OCI-LY1 (cell line): ENCODE data around the gene FRY.

ENCODE experiments used
- H2AFZ ChIP-seq: fragments of 200-600 bp; sonication (generic), shearing (Covaris generic); 2 replicates; pipeline ENCODE4 v1.6.0; 2014; ENCODE audit warnings: antibody characterized with exemption, mild to moderate bottlenecking, low read length
- H3F3A ChIP-seq: fragments of 200-600 bp; sonication (generic), shearing (Covaris generic); 2 replicates; pipeline ENCODE4 v1.6.0; 2014; ENCODE audit warnings: mild to moderate bottlenecking, antibody characterized with exemption, low read length, moderate library complexity; ENCODE audit not compliant: insufficient read depth
- H3K27ac ChIP-seq: fragments of 200-600 bp; sonication (generic); 2 replicates; pipeline ENCODE4 v1.5.1; 2014; ENCODE audit warnings: low read length, mixed run types, mild to moderate bottlenecking, low read depth; ENCODE audit not compliant: poor library complexity, severe bottlenecking
- H3K27me3 ChIP-seq: fragments of 200-600 bp; sonication (generic); 2 replicates; pipeline ENCODE4 v1.6.0; 2014; ENCODE audit warnings: antibody characterized with exemption, mild to moderate bottlenecking, low read length, moderate library complexity; ENCODE audit not compliant: insufficient read depth
- H3K36me3 ChIP-seq: fragments of 200-600 bp; sonication (generic); 2 replicates; pipeline ENCODE4 v1.6.1; 2014; ENCODE audit warnings: mild to moderate bottlenecking, antibody characterized with exemption, low read length, moderate library complexity, mixed read lengths; ENCODE audit not compliant: insufficient read depth
- H3K4me1 ChIP-seq: fragments of 200-600 bp; sonication (generic); 2 replicates; pipeline ENCODE4 v1.5.1; 2014; ENCODE audit warnings: mild to moderate bottlenecking, low read length, moderate library complexity; ENCODE audit not compliant: insufficient read depth, severe bottlenecking
- H3K4me2 ChIP-seq: fragments of 200-600 bp; sonication (generic), shearing (Covaris generic); 2 replicates; pipeline ENCODE4 v1.6.1; 2014; ENCODE audit warnings: low read length
- H3K4me3 ChIP-seq: fragments of 200-600 bp; sonication (generic); 2 replicates; pipeline ENCODE4 v1.5.1; 2014; ENCODE audit warnings: low read length, low read depth, mild to moderate bottlenecking, mixed read lengths; ENCODE audit not compliant: poor library complexity, severe bottlenecking
- H3K79me2 ChIP-seq: fragments of 200-600 bp; shearing (Covaris generic); 2 replicates; pipeline ENCODE4 v1.6.1; 2016; ENCODE audit warnings: mixed run types, low read length, mixed read lengths; ENCODE audit not compliant: insufficient read depth
- H3K9ac ChIP-seq: fragments of 200-600 bp; sonication (generic), shearing (Covaris generic); 2 replicates; pipeline ENCODE4 v1.6.1; 2014; ENCODE audit warnings: mild to moderate bottlenecking, low read length, mixed read lengths
- H3K9me2 ChIP-seq: fragments of 200-600 bp; sonication (generic), shearing (Covaris generic); 2 replicates; pipeline ENCODE4 v1.6.1; 2014; ENCODE audit warnings: low read depth, mild to moderate bottlenecking, low read length, mixed read lengths
- H3K9me3 ChIP-seq: fragments of 200-600 bp; shearing (Covaris generic); 2 replicates; pipeline ENCODE4 v1.6.1; 2014; ENCODE audit warnings: low read length, mixed read lengths
- H4K20me1 ChIP-seq: fragments of 200-600 bp; sonication (generic), shearing (Covaris generic); 2 replicates; pipeline ENCODE4 v1.6.0; 2016; ENCODE audit warnings: mild to moderate bottlenecking, low read length; ENCODE audit not compliant: insufficient read depth
- CTCF ChIP-seq: fragments of 200-600 bp; sonication (generic), shearing (Covaris generic); IDR thresholded peaks from 2 replicates; pipeline ENCODE4 v1.5.1; 2017; ENCODE audit warnings: mild to moderate bottlenecking, antibody characterized with exemption, low read length, moderate library complexity, mixed read lengths
- EZH2 ChIP-seq: fragments of 200-600 bp; sonication (generic), shearing (Covaris generic); IDR thresholded peaks from 2 replicates; pipeline ENCODE4 v1.8.0; 2017; ENCODE audit warnings: borderline replicate concordance, mixed run types, mild to moderate bottlenecking, antibody characterized with exemption, low read length, moderate library complexity, mixed read lengths

The FRY gene

GRCh38 chr13:32087955-32088747 is 56.6 kb downstream of the FRY start:
- Histone ChIP-seq H3K27ac (no peak overlapping the region), H2AFZ (no peak overlapping the region), H3K9me3 (no peaks in the 10 kb centered on the region), H3K36me3 (no peaks in the 10 kb centered on the region), H3K27me3 (no peaks in the 10 kb centered on the region), H3K4me3 (no peak overlapping the region), H3F3A (no peaks in the 10 kb centered on the region), H3K9me2 (no peaks in the 10 kb centered on the region), H3K79me2 (no peaks in the 10 kb centered on the region), H3K9ac (no peak overlapping the region), H3K4me1 (no peaks in the 10 kb centered on the region), H3K4me2 (no peak overlapping the region), H4K20me1 (no peaks in the 10 kb centered on the region)
- TF ChIP-seq CTCF (no peak), EZH2 (no peak)

DNA sequence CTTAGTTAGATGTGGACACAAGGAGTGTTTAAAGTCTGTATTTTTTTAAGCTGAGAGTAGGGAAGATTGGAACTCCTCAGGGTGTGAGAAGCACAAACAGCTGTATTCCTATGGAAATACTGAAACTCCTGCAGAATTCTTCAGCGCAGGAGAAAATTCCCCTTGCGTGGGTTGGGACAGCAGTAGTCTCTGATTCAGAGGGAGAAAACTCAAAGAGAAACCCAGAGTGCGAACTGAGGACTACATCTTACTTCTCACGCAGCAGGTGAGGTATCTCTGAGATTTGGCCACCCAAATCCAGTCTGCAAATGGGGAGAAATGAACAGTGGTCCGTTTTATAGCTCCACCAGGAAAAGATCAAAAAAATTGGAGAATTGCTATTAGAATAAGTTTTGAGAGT is 60.9 kb downstream of the FRY start:
- no peak overlapping the region for H3K4me3 ChIP-seq
- H3K36me3 ChIP-seq = no peaks in the 10 kb centered on the region
- no peak overlapping the region for H3K9ac ChIP-seq
- H3K9me3 ChIP-seq = no peaks in the 10 kb centered on the region
- H3K9me2 ChIP-seq = no peaks in the 10 kb centered on the region
- H3K4me2 ChIP-seq = no peak overlapping the region
- no peak overlapping the region for H3K27ac ChIP-seq
- no peaks in the 10 kb centered on the region for H4K20me1 ChIP-seq
- no peaks in the 10 kb centered on the region for H3K4me1 ChIP-seq
- H3K27me3 ChIP-seq = no peaks in the 10 kb centered on the region
- TF ChIP-seq EZH2 (no peak), CTCF (no peak)
- H3F3A ChIP-seq = no peaks in the 10 kb centered on the region
- no peak overlapping the region for H2AFZ ChIP-seq
- no peaks in the 10 kb centered on the region for H3K79me2 ChIP-seq

DNA sequence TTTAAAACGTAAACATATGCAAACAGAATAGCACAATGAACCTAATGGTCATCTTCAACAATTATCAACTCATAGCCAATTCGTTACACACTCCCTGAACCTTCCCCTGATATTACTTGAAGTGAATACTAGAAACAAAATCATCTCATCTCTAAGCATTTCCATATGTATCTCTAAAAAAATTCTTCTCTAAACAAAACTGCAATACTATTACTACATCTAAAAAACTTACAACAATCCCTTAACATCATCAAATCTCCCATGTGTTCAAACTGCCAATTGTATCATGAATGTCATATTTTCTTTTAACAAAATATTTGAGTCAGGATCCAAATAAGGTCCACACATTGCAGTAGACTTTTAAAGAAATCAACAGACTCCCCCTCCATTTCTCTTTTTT is 61.4 kb downstream of the FRY start:
- no peak overlapping the region for H3K4me2 ChIP-seq
- H3K9me3 ChIP-seq = no peaks in the 10 kb centered on the region
- no peaks in the 10 kb centered on the region for H3K9me2 ChIP-seq
- H3K9ac ChIP-seq = no peak overlapping the region
- H3K79me2 ChIP-seq = no peaks in the 10 kb centered on the region
- no peak overlapping the region for H3K27ac ChIP-seq
- no peaks in the 10 kb centered on the region for H4K20me1 ChIP-seq
- no peaks in the 10 kb centered on the region for H3K4me1 ChIP-seq
- no peak overlapping the region for H2AFZ ChIP-seq
- no peaks in the 10 kb centered on the region for H3F3A ChIP-seq
- no peaks in the 10 kb centered on the region for H3K27me3 ChIP-seq
- no peak for TF ChIP-seq EZH2
- no peak for TF ChIP-seq CTCF
- no peak overlapping the region for H3K4me3 ChIP-seq
- no peaks in the 10 kb centered on the region for H3K36me3 ChIP-seq
